Measurements from ENCODE around the gene RAI2. TPM values are rescaled to one million over a fixed set of nuclear protein-coding genes. Genes with fewer than 3 reads are reported as not detected.
A peak's percentile ranks its signal among the peaks of the same experiment; 100 is the strongest.

The RAI2 gene
- total RNA-seq, 2 experiments from 2014 or later = 1.5 to 2.0 TPM

DNA sequence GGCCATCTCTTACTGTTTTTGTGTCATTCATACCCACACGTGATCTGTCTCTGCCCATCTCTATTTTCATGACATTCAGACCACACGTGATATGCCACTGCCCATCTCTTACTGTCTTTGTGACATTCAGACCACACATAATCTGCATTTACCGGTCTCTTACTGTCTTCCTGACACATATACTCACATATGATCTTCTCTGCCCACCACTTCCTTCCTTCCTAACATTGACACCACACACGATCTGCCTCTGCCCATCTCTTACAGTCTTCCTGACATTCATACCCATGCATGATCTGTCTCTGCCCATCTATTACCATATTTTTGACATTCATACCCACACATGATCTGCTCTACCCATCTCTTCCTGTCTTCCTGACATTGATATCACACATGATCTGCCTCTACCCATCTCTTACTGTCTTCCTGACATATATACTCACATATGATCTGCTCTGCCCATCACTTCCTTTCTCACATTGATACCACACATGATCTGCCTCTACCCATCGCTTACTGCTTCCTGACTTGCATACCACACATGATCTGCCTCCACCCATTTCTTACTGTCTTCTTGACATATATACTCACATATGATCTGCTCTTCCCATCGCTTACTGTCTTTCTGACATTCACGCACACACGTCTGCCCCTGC is 87.7 kb downstream of the RAI2 start:
- H3K4me3 Mint-ChIP-seq = no peak overlapping the region
- no peaks in the 10 kb centered on the region for H3K9me3 Mint-ChIP-seq
- peaks cover 15% of the 10 kb centered on the region for H3K4me1 Mint-ChIP-seq (ENCODE audit: low read depth)
- H3K9me3 ChIP-seq (ENCODE audit: control insufficient read depth in 1 of 2, insufficient read depth in 1 of 2, low read length in 2 of 2) = no peaks in the 10 kb centered on the region
- H3K27me3 ChIP-seq (ENCODE audit: control insufficient read depth in 1 of 2, insufficient read depth in 2 of 2, low read length in 2 of 2) = no peaks in the 10 kb centered on the region
- POLR2A ChIA-PET = no interaction called here
- H3K36me3 Mint-ChIP-seq (ENCODE audit: low read depth) = no peaks in the 10 kb centered on the region
- peaks cover 30% of the 10 kb centered on the region for H3K4me1 ChIP-seq (ENCODE audit: insufficient read depth, low read length)
- H3K27me3 Mint-ChIP-seq = no peaks in the 10 kb centered on the region
- DNase-seq (no peak), ATAC-seq (ENCODE audit: poor library complexity) (peak; percentile 64)
- no peak overlapping the region for H3K27ac Mint-ChIP-seq
- TF ChIP-seq CTCF (IDR thresholded peaks at IDR 0.05) = no peak
- no peak overlapping the region for H3K27ac ChIP-seq (ENCODE audit: low read depth in 1 of 2, low read length in 2 of 2)
- intact Hi-C loops (cut with DNase I, micrococcal nuclease) = loop anchor here in 1 of 2 experiments (2.0 kb wide), 1 partner anchor 35 kb away; no protein-coding TSS in a partner anchor
- no peaks in the 10 kb centered on the region for H3K36me3 ChIP-seq (ENCODE audit: insufficient read depth, low read length)
- CTCF ChIA-PET = no interaction called here
- no peak overlapping the region for H3K4me3 ChIP-seq (ENCODE audit: low read length)

DNA sequence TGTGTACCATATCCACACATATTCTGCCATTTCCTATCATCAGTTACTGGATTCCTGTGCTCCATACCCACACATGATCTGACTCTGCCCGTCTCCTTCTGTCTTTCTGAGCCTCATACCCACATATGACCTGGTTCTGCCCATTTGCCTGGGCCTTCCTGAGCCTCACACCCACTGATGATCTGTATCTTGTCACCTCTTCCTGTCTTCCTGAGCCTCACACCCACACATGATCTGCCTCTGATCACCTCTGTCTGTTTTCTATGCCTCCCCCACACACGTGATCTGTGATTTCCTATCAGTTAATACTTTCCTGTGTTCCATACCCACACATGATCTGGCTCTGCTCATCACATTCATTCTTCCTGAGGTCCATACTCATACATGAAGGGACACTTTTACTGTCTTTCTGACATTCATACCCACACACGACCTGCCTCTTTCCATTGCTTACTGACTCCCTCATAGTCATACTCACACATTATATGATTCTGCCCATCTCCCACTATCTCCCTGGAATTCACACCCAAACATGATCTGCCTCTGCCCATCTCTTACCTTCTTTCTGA is 91.3 kb downstream of the RAI2 start:
- DNase-seq (peak in 4 of 14 experiments; percentile 11 to 44 (median 20)), ATAC-seq (ENCODE audit: poor library complexity) (peak; percentile 56)
- no peaks in the 10 kb centered on the region for H3K9me3 ChIP-seq (ENCODE audit: control insufficient read depth in 1 of 2, insufficient read depth in 1 of 2, low read length in 2 of 2)
- no peaks in the 10 kb centered on the region for H3K36me3 Mint-ChIP-seq (ENCODE audit: low read depth)
- POLR2A ChIA-PET = no interaction called here
- H3K36me3 ChIP-seq (ENCODE audit: insufficient read depth, low read length) = no peaks in the 10 kb centered on the region
- TF ChIP-seq CTCF (IDR thresholded peaks at IDR 0.05) = no peak
- H3K27me3 ChIP-seq (ENCODE audit: control insufficient read depth in 1 of 2, insufficient read depth in 2 of 2, low read length in 2 of 2) = no peaks in the 10 kb centered on the region
- H3K9me3 Mint-ChIP-seq = no peaks in the 10 kb centered on the region
- intact Hi-C loops (cut with DNase I, micrococcal nuclease) = no loop called here
- H3K4me3 Mint-ChIP-seq = no peak overlapping the region
- H3K4me1 ChIP-seq (ENCODE audit: insufficient read depth, low read length) = peaks cover 43% of the 10 kb centered on the region
- CTCF ChIA-PET = no interaction called here
- H3K27ac Mint-ChIP-seq = no peak overlapping the region
- H3K4me3 ChIP-seq (ENCODE audit: low read length) = no peak overlapping the region
- no peaks in the 10 kb centered on the region for H3K4me1 Mint-ChIP-seq (ENCODE audit: low read depth)
- H3K27ac ChIP-seq (ENCODE audit: low read depth in 1 of 2, low read length in 2 of 2) = no peak overlapping the region
- no peaks in the 10 kb centered on the region for H3K27me3 Mint-ChIP-seq

- H3K27me3 Mint-ChIP-seq = no peaks in the 10 kb centered on the region
- no peaks in the 10 kb centered on the region for H3K9me3 Mint-ChIP-seq
- Histone ChIP-seq H3K4me3 (ENCODE audit: low read length) (no peak overlapping the region), H3K27ac (ENCODE audit: low read depth in 1 of 2, low read length in 2 of 2) (no peak overlapping the region), H3K27me3 (ENCODE audit: control insufficient read depth in 1 of 2, insufficient read depth in 2 of 2, low read length in 2 of 2) (no peaks in the 10 kb centered on the region), H3K36me3 (ENCODE audit: insufficient read depth, low read length) (no peaks in the 10 kb centered on the region), H3K4me1 (ENCODE audit: insufficient read depth, low read length) (peaks cover 43% of the 10 kb centered on the region), H3K9me3 (ENCODE audit: control insufficient read depth in 1 of 2, insufficient read depth in 1 of 2, low read length in 2 of 2) (no peaks in the 10 kb centered on the region)
- DNase-seq = no peak
- no peaks in the 10 kb centered on the region for H3K36me3 Mint-ChIP-seq (ENCODE audit: low read depth)
- ChIA-PET CTCF (no interaction called here), POLR2A (no interaction called here)
- no peak for TF ChIP-seq CTCF (IDR thresholded peaks at IDR 0.05)
- no peak for ATAC-seq (ENCODE audit: poor library complexity)
- H3K27ac Mint-ChIP-seq = no peak overlapping the region
- H3K4me1 Mint-ChIP-seq (ENCODE audit: low read depth) = no peaks in the 10 kb centered on the region
- intact Hi-C loops (cut with DNase I, micrococcal nuclease) = no loop called here
- no peak overlapping the region for H3K4me3 Mint-ChIP-seq
Observed at GRCh38 chrX:17768997-17769396, 92.1 kb downstream of the RAI2 start.

Data from CD4-positive, alpha-beta T cell (primary cell).